HepG2 (cell line): ENCODE data around the gene PLAA. TPM values are rescaled to one million over a fixed set of nuclear protein-coding genes. Genes with fewer than 3 reads are reported as not detected.

Source experiments
- FOSL2 ChIP-seq: sonication (generic); formaldehyde crosslinking; IDR thresholded peaks from 2 replicates; pipeline ENCODE4 v1.4.0; 2020; ENCODE audit warnings: missing genetic modification reagents
- GPN1 ChIP-seq: sonication (generic); formaldehyde crosslinking; IDR thresholded peaks from 2 replicates; pipeline ENCODE4 v1.5.1; 2020; ENCODE audit warnings: missing genetic modification reagents, borderline replicate concordance
- HOXA3 ChIP-seq: sonication (generic); formaldehyde crosslinking; IDR thresholded peaks from 2 replicates; pipeline ENCODE4 v1.5.0; 2020; ENCODE audit warnings: missing genetic modification reagents
- NKX3-1 ChIP-seq: sonication (generic); formaldehyde crosslinking; IDR thresholded peaks from 2 replicates; pipeline ENCODE4 v1.5.0; 2020; ENCODE audit warnings: missing genetic modification reagents
- PAXIP1 ChIP-seq: sonication (generic); formaldehyde crosslinking; conservative IDR thresholded peaks from 2 replicates; pipeline ENCODE4 v1.4.0; 2020; ENCODE audit warnings: mild to moderate bottlenecking, missing genetic modification reagents, moderate library complexity
- REXO4 ChIP-seq: sonication (generic); formaldehyde crosslinking; IDR thresholded peaks from 2 replicates; pipeline ENCODE4 v1.8.0; 2022; ENCODE audit warnings: missing genetic modification reagents, mild to moderate bottlenecking, borderline replicate concordance
- SIX1 ChIP-seq: sonication (generic); formaldehyde crosslinking; IDR thresholded peaks from 2 replicates; pipeline ENCODE4 v1.4.0; 2020; ENCODE audit warnings: missing genetic modification reagents, borderline replicate concordance
- SP1 ChIP-seq, 2 experiments: fragments of 450-650 bp in 1 of 2; sonication (generic) in 1 of 2; formaldehyde crosslinking in 1 of 2; IDR thresholded peaks; 2 replicates each; pipeline versions ENCODE4 v1.4.0 to v1.6.1; 2016 to 2020; ENCODE audit warnings: missing genetic modification reagents in 1 of 2
- SPEN ChIP-seq: sonication (generic); formaldehyde crosslinking; IDR thresholded peaks from 2 replicates; pipeline ENCODE4 v1.5.1; 2020; ENCODE audit warnings: low read depth, mild to moderate bottlenecking, missing genetic modification reagents
- ZBED4 ChIP-seq: sonication (generic); formaldehyde crosslinking; IDR thresholded peaks from 2 replicates; pipeline ENCODE4 v1.4.0; 2020; ENCODE audit warnings: missing genetic modification reagents, borderline replicate concordance
- ZNF432 ChIP-seq: sonication (generic); formaldehyde crosslinking; IDR thresholded peaks from 2 replicates; pipeline ENCODE4 v1.5.0; 2020; ENCODE audit warnings: missing genetic modification reagents, mild to moderate bottlenecking, borderline replicate concordance
- ZNF558 ChIP-seq: sonication (generic); formaldehyde crosslinking; IDR thresholded peaks from 2 replicates; pipeline ENCODE4 v1.9.0; 2022; ENCODE audit warnings: mild to moderate bottlenecking, missing genetic modification reagents, borderline replicate concordance
- ZNF572 ChIP-seq: sonication (generic); formaldehyde crosslinking; IDR thresholded peaks from 2 replicates; pipeline ENCODE4 v1.5.1; 2020; ENCODE audit warnings: mild to moderate bottlenecking, missing genetic modification reagents
- ZNF724P ChIP-seq: sonication (generic); formaldehyde crosslinking; IDR thresholded peaks from 2 replicates; pipeline ENCODE4 v1.8.0; 2022; ENCODE audit warnings: missing genetic modification reagents, borderline replicate concordance
- ZNF775 ChIP-seq: sonication (generic); formaldehyde crosslinking; IDR thresholded peaks from 2 replicates; pipeline ENCODE4 v1.4.0; 2020; ENCODE audit warnings: missing genetic modification reagents, mild to moderate bottlenecking, moderate library complexity, borderline replicate concordance
- polyA plus RNA-seq, 8 experiments: library from polyadenylated mRNA; depleted of rRNA in 3 of 8; stranded (reverse) in 7 of 8; unstranded in 1 of 8; fragments of >200 nt; fragmentation: Illumina TruSeq in 4 of 8; extraction: Trizol in 4 of 8; gene quantifications; 2 replicates each; pipeline versions ENCODE4 v1.2.1 to v1.2.3, GENCODE V29; 2011 to 2016; ENCODE audit warnings: low read depth in 4 of 8, missing spikeins in 1 of 8, mixed read lengths in 1 of 8; ENCODE audit not compliant: insufficient read depth in 1 of 8
- total RNA-seq, 5 experiments: library from RNA; depleted of rRNA; stranded (reverse); fragments of >200 nt; fragmentation: Illumina TruSeq; extraction: Trizol; gene quantifications; 2 replicates each; pipeline ENCODE4 v1.2.3, GENCODE V29; 2016; ENCODE audit warnings: low read depth in 1 of 5
- TF ChIP-seq, protein P1 (sequence below): sonication (generic); formaldehyde crosslinking; IDR thresholded peaks from 2 replicates; pipeline ENCODE4 v1.4.0; 2020; ENCODE audit warnings: missing genetic modification reagents, mild to moderate bottlenecking, borderline replicate concordance

Gene PLAA
- total and polyA plus RNA-seq, 2 of the 13 experiments (the other 11 are each of a cell fraction or from before 2014, with no cell fraction given) = 5.8 to 22.9 TPM

- TF ChIP-seq, protein P1, sequence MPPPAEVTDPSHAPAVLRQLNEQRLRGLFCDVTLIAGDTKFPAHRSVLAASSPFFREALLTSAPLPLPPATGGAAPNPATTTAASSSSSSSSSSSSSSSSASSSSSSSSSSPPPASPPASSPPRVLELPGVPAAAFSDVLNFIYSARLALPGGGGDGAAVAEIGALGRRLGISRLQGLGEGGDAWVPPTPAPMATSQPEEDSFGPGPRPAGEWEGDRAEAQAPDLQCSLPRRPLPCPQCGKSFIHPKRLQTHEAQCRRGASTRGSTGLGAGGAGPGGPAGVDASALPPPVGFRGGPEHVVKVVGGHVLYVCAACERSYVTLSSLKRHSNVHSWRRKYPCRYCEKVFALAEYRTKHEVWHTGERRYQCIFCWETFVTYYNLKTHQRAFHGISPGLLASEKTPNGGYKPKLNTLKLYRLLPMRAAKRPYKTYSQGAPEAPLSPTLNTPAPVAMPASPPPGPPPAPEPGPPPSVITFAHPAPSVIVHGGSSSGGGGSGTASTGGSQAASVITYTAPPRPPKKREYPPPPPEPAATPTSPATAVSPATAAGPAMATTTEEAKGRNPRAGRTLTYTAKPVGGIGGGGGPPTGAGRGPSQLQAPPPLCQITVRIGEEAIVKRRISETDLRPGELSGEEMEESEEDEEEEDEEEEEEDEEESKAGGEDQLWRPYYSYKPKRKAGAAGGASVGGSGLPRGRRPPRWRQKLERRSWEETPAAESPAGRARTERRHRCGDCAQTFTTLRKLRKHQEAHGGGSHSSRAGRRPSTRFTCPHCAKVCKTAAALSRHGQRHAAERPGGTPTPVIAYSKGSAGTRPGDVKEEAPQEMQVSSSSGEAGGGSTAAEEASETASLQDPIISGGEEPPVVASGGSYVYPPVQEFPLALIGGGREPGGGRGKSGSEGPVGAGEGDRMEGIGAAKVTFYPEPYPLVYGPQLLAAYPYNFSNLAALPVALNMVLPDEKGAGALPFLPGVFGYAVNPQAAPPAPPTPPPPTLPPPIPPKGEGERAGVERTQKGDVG (CRISPR knock-in tag) = no peak
- TF ChIP-seq GPN1 (no peak), ZBED4 (CRISPR knock-in tag) (0 out of 2 replicates have a peak, but pooled peaks have one; percentile 47), ZNF572 (CRISPR knock-in tag) (no peak), HOXA3 (peak; percentile 50; the same call in 1 of the 2 replicates), ZNF724P (no peak), PAXIP1 (no peak), ZNF775 (CRISPR knock-in tag) (0 out of 2 replicates have a peak, but pooled peaks have one; percentile 60), SIX1 (CRISPR knock-in tag) (no peak), ZNF432 (CRISPR knock-in tag) (no peak), NKX3-1 (CRISPR knock-in tag) (no peak; the same call in 1 of the 2 replicates), REXO4 (CRISPR knock-in tag) (no peak), SPEN (CRISPR knock-in tag) (peak; percentile 83; the same call in 1 of the 2 replicates), SP1 (IDR thresholded peaks at IDR 0.05) (no peak), SP1 (CRISPR knock-in tag; IDR thresholded peaks at IDR 0.05) (no peak), FOSL2 (CRISPR knock-in tag) (peak; percentile 9; the same call in 1 of the 2 replicates), ZNF558 (peak; percentile 68; the same call in 1 of the 2 replicates)
These were observed 9.1 kb upstream of the PLAA start, which contains the start of gene IFT74 (continued) for GRCh38 chr9:26955921-26956859.
